Measurements from ENCODE around the gene ESX1. TPM values are rescaled to one million over a fixed set of nuclear protein-coding genes. Genes with fewer than 3 reads are reported as not detected.

The ESX1 gene
- total and polyA plus RNA-seq, 10 of the 15 experiments (the other 5 are each of a cell fraction or from before 2014, with no cell fraction given) = not detected

DNA sequence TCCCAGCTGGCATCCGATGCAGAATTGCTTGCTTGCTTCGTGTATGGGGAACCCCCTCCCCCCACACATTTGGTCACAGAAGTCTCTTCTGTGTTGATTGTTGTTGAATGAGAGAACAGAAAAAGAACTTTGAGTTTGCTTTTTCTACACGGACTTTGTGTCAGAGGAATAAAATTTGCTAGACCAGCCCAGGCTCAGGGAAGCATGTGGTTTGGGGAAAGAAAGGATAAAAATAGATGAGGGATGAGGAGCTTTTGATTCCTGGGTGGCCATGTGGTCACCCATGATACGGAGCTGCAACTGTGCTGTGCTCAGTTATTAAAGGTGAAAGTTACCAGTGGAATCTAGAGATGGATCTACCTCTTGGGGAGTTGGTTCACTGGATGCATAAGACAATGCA is 34.2 kb upstream of the ESX1 start:
- no peak for ATAC-seq
- no peaks in the 10 kb centered on the region for H3K36me3 ChIP-seq (ENCODE audit: control insufficient read depth in 2 of 2, insufficient read depth in 2 of 2, low read length in 1 of 2)
- no TSS peak for BruUV-seq (replicated peaks)
- no peaks in the 10 kb centered on the region for H3K4me1 ChIP-seq (ENCODE audit: control insufficient read depth, insufficient read depth, low read length)
- no peak overlapping the region for H2AFZ ChIP-seq (ENCODE audit: control insufficient read depth, low read depth, low read length)
- H3K27ac ChIP-seq (ENCODE audit: control insufficient read depth, insufficient read depth) = no peak overlapping the region
- POLR2A ChIA-PET = no interaction called here
- no peaks in the 10 kb centered on the region for H4K20me1 ChIP-seq (ENCODE audit: control insufficient read depth, insufficient read depth)
- in situ Hi-C loops (cut with MboI) = no loop called here
- 14% methylated on average over 4 of the region's 4 CpGs for WGBS (ENCODE audit: insufficient coverage, insufficient replicate concordance, low lambda C conversion rate, missing lambda C conversion rate)
- no peak for DNase-seq (ENCODE audit: low read depth, low spot score)
- CTCF ChIA-PET = no interaction called here
- no peaks in the 10 kb centered on the region for H3K79me2 ChIP-seq (ENCODE audit: control insufficient read depth, insufficient read depth, low read length)
- RAD21 ChIA-PET (ENCODE audit: unreplicated experiment) = no interaction called here
- no peaks in the 10 kb centered on the region for H3K9me3 ChIP-seq (replicated peaks; ENCODE audit: control insufficient read depth, insufficient read depth, low read length)
- H3K27me3 ChIP-seq (replicated peaks in 1 of 2; ENCODE audit: control insufficient read depth in 2 of 2, insufficient read depth in 2 of 2, low read length in 1 of 2) = no peaks in the 10 kb centered on the region
- H3K4me3 ChIP-seq = no peak overlapping the region
- no peak overlapping the region for H3K4me2 ChIP-seq (ENCODE audit: control insufficient read depth, insufficient read depth)
- intact Hi-C loops (cut with micrococcal nuclease; ENCODE audit: unreplicated experiment) = no loop called here
- SMC1A ChIA-PET (ENCODE audit: uncharacterized antibody, unreplicated experiment) = no interaction called here
- no peak overlapping the region for H3K9ac ChIP-seq (ENCODE audit: control insufficient read depth, insufficient read depth, low read length)
- no peak for FAIRE-seq
- no peak for TF ChIP-seq GATAD2B (conservative IDR thresholded peaks at IDR 0.05; ENCODE audit: low read depth)
- TF ChIP-seq ZNF207 (IDR thresholded peaks at IDR 0.05; ENCODE audit: borderline replicate concordance) = no peak
- no peak for TF ChIP-seq SMAD1 (IDR thresholded peaks at IDR 0.05; ENCODE audit: low read depth, partially characterized antibody)
- no peak for TF ChIP-seq IKZF1 (conservative IDR thresholded peaks at IDR 0.05)
- no peak for TF ChIP-seq CBFB (IDR thresholded peaks at IDR 0.05; ENCODE audit: low read depth)
- no peak for TF ChIP-seq KDM1A (IDR thresholded peaks at IDR 0.05; ENCODE audit: borderline replicate concordance)
- TF ChIP-seq, protein P1, sequence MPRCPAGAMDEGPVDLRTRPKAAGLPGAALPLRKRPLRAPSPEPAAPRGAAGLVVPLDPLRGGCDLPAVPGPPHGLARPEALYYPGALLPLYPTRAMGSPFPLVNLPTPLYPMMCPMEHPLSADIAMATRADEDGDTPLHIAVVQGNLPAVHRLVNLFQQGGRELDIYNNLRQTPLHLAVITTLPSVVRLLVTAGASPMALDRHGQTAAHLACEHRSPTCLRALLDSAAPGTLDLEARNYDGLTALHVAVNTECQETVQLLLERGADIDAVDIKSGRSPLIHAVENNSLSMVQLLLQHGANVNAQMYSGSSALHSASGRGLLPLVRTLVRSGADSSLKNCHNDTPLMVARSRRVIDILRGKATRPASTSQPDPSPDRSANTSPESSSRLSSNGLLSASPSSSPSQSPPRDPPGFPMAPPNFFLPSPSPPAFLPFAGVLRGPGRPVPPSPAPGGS (IDR thresholded peaks at IDR 0.05; ENCODE audit: borderline replicate concordance, insufficient read depth, low read depth, low read length, poor library complexity, severe bottlenecking) = no peak
- TF ChIP-seq, protein P2, sequence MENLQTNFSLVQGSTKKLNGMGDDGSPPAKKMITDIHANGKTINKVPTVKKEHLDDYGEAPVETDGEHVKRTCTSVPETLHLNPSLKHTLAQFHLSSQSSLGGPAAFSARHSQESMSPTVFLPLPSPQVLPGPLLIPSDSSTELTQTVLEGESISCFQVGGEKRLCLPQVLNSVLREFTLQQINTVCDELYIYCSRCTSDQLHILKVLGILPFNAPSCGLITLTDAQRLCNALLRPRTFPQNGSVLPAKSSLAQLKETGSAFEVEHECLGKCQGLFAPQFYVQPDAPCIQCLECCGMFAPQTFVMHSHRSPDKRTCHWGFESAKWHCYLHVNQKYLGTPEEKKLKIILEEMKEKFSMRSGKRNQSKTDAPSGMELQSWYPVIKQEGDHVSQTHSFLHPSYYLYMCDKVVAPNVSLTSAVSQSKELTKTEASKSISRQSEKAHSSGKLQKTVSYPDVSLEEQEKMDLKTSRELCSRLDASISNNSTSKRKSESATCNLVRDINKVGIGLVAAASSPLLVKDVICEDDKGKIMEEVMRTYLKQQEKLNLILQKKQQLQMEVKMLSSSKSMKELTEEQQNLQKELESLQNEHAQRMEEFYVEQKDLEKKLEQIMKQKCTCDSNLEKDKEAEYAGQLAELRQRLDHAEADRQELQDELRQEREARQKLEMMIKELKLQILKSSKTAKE (IDR thresholded peaks at IDR 0.05; ENCODE audit: low read depth, poor library complexity, severe bottlenecking) = no peak
- TF ChIP-seq MLLT1 (IDR thresholded peaks at IDR 0.05) = no peak
- TF ChIP-seq YY1 (IDR thresholded peaks at IDR 0.05; ENCODE audit: low read depth, low read length) = no peak
- no peak for TF ChIP-seq SMARCA5 (IDR thresholded peaks at IDR 0.05)
- no peak for TF ChIP-seq BCLAF1 (IDR thresholded peaks at IDR 0.05)
- TF ChIP-seq, protein P3, sequence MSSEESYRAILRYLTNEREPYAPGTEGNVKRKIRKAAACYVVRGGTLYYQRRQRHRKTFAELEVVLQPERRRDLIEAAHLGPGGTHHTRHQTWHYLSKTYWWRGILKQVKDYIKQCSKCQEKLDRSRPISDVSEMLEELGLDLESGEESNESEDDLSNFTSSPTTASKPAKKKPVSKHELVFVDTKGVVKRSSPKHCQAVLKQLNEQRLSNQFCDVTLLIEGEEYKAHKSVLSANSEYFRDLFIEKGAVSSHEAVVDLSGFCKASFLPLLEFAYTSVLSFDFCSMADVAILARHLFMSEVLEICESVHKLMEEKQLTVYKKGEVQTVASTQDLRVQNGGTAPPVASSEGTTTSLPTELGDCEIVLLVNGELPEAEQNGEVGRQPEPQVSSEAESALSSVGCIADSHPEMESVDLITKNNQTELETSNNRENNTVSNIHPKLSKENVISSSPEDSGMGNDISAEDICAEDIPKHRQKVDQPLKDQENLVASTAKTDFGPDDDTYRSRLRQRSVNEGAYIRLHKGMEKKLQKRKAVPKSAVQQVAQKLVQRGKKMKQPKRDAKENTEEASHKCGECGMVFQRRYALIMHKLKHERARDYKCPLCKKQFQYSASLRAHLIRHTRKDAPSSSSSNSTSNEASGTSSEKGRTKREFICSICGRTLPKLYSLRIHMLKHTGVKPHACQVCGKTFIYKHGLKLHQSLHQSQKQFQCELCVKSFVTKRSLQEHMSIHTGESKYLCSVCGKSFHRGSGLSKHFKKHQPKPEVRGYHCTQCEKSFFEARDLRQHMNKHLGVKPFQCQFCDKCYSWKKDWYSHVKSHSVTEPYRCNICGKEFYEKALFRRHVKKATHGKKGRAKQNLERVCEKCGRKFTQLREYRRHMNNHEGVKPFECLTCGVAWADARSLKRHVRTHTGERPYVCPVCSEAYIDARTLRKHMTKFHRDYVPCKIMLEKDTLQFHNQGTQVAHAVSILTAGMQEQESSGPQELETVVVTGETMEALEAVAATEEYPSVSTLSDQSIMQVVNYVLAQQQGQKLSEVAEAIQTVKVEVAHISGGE (CRISPR knock-in tag; IDR thresholded peaks at IDR 0.05) = no peak
- no peak for TF ChIP-seq ZNF274 (IDR thresholded peaks at IDR 0.05; ENCODE audit: insufficient read depth, insufficient read length)
